ENCODE data around the gene LAPTM5. TPM values are rescaled to one million over a fixed set of nuclear protein-coding genes. Genes with fewer than 3 reads are reported as not detected.

LAPTM5 gene
- total RNA-seq, 1 donor, result 352 TPM

- DNase-seq (ENCODE audit: low read depth in 2 of 3, low spot score in 2 of 3), result no peak
These were observed 71.2 kb downstream of the LAPTM5 start for GRCh38 chr1:30686236-30686935.

DNA sequence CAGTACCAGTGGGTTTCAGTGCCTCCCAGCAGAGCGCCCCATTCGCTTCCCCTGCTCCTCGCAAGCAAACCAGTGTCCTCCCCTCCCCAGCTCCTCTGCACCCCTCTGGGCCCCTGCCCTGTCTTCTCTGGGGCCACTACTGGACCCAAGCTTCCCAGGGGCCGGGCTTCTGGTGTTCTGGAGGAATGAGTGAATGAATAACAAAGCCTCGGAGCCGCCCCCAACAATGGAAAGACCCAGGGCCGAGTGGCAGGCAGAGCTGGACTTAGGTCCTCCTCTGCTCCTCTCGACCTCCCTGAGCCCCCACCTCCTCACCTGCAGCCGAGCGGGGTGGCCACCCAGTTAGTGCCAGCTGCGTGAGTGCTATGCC, 71.8 kb downstream of the LAPTM5 start:
- DNase-seq (ENCODE audit: low read depth in 2 of 3, low spot score in 2 of 3), result no peak

GRCh38 chr1:30684881-30685795, 72.4 kb downstream of the LAPTM5 start:
- no peak for DNase-seq (ENCODE audit: low read depth in 2 of 3, low spot score in 2 of 3)

DNA sequence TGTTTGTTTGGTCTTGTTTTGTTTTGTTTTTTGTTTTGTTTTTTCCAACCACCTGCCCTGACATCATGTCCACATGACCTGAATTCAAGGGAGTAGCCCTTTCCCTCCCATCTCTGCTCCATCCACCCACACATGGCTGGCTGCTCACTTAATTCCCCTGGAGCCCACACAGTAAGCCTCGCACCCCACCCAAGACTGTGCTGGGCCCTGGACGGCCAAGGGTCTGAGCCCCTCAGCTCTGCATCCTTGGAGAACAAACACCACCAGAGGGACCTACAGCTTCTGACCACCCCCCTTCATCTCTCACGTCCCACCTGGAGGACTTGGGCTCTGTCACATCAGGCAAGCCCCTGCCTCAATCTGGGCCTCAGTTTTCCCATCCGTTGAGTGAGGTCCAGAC, 73.3 kb downstream of the LAPTM5 start:
- DNase-seq (ENCODE audit: low read depth in 2 of 3, low spot score in 2 of 3), result no peak

- no peak for DNase-seq (ENCODE audit: low read depth in 2 of 3, low spot score in 2 of 3)
These were observed 73.9 kb downstream of the LAPTM5 start for GRCh38 chr1:30683699-30684098.

Small RNA genes lying within 50 kb of the gene (small RNA-seq; reads per million reads assigned to genes)
- 0.61 reads per million for gene MIR4420

Other genes with a start within 250 kb of the LAPTM5 start
- gene MATN1, start 34.2 kb downstream of the LAPTM5 start, total RNA-seq, result 2.7 TPM
- under 0.01 TPM for gene SDC3, start 151.0 kb upstream of the LAPTM5 start, total RNA-seq